Stimulated activated memory B cell treated with anti-CD40 and anti-IgM and Interleukin-4, amounts not matched to agents 10 μg/mL and 1 μg/mL and 100 μg/mL, for 72 hours (primary cell): ENCODE measurements around the gene TTC28.

ENCODE experiments used
- ATAC-seq: fragments of 150-1000 bp; cut with Tn5 transposase; 2 replicates; pipeline ENCODE4 v1.10.0; 2021
- H3K27ac Mint-ChIP-seq: one replicate; pipeline ENCODE4 v1.8.0; 2022; ENCODE audit warnings: mild to moderate bottlenecking, mixed read lengths
- H3K27me3 Mint-ChIP-seq: one replicate; pipeline ENCODE4 v1.8.0; 2022; ENCODE audit warnings: mixed read lengths
- H3K36me3 Mint-ChIP-seq: one replicate; pipeline ENCODE4 v1.8.0; 2022; ENCODE audit warnings: mixed read lengths
- H3K4me1 Mint-ChIP-seq: one replicate; pipeline ENCODE4 v1.8.0; 2022; ENCODE audit warnings: mixed read lengths
- H3K4me3 Mint-ChIP-seq: one replicate; pipeline ENCODE4 v1.8.0; 2022; ENCODE audit warnings: mild to moderate bottlenecking, moderate library complexity, mixed read lengths
- H3K9me3 Mint-ChIP-seq: one replicate; pipeline ENCODE4 v1.8.0; 2022; ENCODE audit warnings: mixed read lengths

Gene TTC28

DNA sequence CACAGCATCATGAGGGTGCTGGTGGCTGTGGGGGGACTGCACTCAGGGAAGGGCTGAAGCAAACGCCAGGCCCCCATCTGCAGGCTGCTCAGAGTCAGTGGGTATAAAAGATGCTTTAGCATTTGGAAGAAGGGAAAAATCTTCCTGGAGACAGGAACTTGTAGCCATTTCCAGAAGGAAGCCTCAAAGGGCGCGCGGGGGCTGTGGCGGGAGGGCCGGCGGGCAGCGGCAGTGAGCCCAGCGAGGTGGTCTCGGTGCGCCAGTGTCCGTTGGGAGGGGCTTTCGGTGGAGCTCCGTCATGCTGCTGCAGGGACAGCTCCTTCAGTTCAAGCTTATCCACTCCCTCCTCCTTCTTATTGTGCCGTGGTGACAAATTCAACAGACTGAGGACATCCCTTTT lies 697.5 kb downstream of the TTC28 start:
- no peak for ATAC-seq

GRCh38 chr22:27980424-27981148 lies 699.1 kb downstream of the TTC28 start:
- no peak for ATAC-seq

More for the DNA sequence above, 697.5 kb downstream of the TTC28 start:
- Mint-ChIP-seq H3K27ac (no peak overlapping the region), H3K4me3 (no peak overlapping the region), H3K36me3 (no peaks in the 10 kb centered on the region), H3K27me3 (no peaks in the 10 kb centered on the region), H3K9me3 (no peaks in the 10 kb centered on the region), H3K4me1 (no peaks in the 10 kb centered on the region)

DNA sequence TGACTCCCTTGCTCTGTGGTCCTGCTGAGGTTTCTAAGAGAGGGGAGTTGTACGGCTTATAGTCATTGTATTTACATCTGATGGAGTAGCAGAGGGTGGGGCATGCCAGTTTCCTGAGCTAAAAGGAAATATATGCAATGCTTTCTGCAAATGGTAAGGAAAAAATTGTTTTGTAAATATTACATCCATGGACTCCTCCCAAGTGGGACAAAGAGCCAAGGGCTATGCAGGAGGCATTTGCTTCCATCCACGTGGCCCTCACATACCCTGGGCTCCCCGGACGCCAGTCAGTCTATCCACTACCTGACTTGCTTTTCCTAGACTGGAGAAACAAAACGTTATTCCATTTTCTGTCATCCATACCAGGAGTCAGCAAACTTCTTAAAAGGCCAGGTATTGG lies 700.8 kb downstream of the TTC28 start:
- Mint-ChIP-seq H3K36me3 (no peaks in the 10 kb centered on the region), H3K9me3 (no peaks in the 10 kb centered on the region), H3K4me3 (no peak overlapping the region), H3K27me3 (no peaks in the 10 kb centered on the region), H3K27ac (no peak overlapping the region), H3K4me1 (no peaks in the 10 kb centered on the region)
- ATAC-seq, result no peak

More at GRCh38 chr22:27980424-27981148, 699.1 kb downstream of the TTC28 start:
- Mint-ChIP-seq H3K27ac (no peak overlapping the region), H3K4me1 (no peaks in the 10 kb centered on the region), H3K9me3 (no peaks in the 10 kb centered on the region), H3K27me3 (no peaks in the 10 kb centered on the region), H3K36me3 (no peaks in the 10 kb centered on the region), H3K4me3 (no peak overlapping the region)

- Mint-ChIP-seq H3K36me3 (no peaks in the 10 kb centered on the region), H3K27ac (no peak overlapping the region), H3K4me1 (no peaks in the 10 kb centered on the region), H3K9me3 (no peaks in the 10 kb centered on the region), H3K4me3 (no peak overlapping the region), H3K27me3 (no peaks in the 10 kb centered on the region)
- no peak for ATAC-seq
These were observed 701.3 kb downstream of the TTC28 start for GRCh38 chr22:27978317-27978716.

DNA sequence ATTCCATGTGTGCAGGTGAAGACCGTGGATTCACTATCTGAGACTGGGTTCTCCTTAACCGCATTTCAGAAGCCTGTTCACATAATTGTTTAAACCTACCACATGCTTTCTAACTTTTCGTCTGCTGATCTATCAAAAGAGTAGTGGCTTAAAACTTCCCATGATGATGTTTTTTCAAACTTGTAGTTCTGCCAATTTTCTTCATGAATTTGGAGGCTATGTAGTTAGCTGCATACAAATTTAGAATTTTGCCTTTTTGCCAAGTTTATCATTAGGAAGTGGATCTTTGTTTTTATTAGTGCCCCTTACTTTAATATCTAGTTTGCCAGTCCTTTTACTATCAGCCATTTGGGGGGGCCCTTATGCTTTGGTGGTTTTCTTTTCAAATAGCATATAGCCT lies 703.1 kb downstream of the TTC28 start:
- ATAC-seq, result no peak

DNA sequence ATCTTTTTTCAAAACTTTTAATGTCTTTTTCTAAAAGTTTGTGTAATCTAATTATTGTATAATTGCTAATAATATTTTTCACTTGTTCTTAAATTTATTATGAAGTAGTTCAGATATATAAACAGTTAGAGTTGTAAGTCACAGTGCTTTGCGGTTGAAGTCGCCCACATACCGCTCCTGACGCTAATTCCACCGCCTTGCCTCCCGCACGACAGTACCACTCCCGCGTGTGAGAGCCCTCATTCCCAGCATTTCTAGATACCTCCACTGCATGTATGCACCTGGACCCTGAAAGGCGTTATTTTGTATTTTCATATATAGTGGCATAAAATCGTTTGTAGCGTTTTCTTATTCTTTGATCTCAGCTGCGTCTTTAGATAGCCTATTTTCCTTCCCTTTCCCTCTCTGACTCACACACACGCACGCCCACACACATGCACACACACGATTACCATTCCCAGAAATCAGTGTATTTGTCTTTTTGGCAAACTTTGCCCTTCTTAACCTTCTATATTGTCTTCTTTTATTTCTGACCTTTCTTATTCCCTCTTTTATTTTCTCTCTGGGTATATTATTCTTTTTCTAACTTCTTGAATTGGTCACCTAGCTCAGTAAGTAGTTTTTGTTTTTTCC lies 704.1 kb downstream of the TTC28 start:
- Mint-ChIP-seq H3K4me1 (no peaks in the 10 kb centered on the region), H3K27ac (no peak overlapping the region), H3K36me3 (peaks cover 15% of the 10 kb centered on the region), H3K27me3 (no peaks in the 10 kb centered on the region), H3K9me3 (no peaks in the 10 kb centered on the region), H3K4me3 (no peak overlapping the region)
- ATAC-seq, result no peak

More for the DNA sequence above, 703.1 kb downstream of the TTC28 start:
- no peaks in the 10 kb centered on the region for H3K4me1 Mint-ChIP-seq
- H3K9me3 Mint-ChIP-seq, result no peaks in the 10 kb centered on the region
- no peak overlapping the region for H3K27ac Mint-ChIP-seq
- no peak overlapping the region for H3K4me3 Mint-ChIP-seq
- peaks cover 13% of the 10 kb centered on the region for H3K36me3 Mint-ChIP-seq
- no peaks in the 10 kb centered on the region for H3K27me3 Mint-ChIP-seq

GRCh38 chr22:27973846-27974245 lies 705.8 kb downstream of the TTC28 start:
- H3K4me1 Mint-ChIP-seq, result no peaks in the 10 kb centered on the region
- no peaks in the 10 kb centered on the region for H3K27me3 Mint-ChIP-seq
- no peaks in the 10 kb centered on the region for H3K9me3 Mint-ChIP-seq
- ATAC-seq, result no peak
- no peak overlapping the region for H3K4me3 Mint-ChIP-seq
- H3K36me3 Mint-ChIP-seq, result peaks cover 31% of the 10 kb centered on the region
- H3K27ac Mint-ChIP-seq, result no peak overlapping the region

DNA sequence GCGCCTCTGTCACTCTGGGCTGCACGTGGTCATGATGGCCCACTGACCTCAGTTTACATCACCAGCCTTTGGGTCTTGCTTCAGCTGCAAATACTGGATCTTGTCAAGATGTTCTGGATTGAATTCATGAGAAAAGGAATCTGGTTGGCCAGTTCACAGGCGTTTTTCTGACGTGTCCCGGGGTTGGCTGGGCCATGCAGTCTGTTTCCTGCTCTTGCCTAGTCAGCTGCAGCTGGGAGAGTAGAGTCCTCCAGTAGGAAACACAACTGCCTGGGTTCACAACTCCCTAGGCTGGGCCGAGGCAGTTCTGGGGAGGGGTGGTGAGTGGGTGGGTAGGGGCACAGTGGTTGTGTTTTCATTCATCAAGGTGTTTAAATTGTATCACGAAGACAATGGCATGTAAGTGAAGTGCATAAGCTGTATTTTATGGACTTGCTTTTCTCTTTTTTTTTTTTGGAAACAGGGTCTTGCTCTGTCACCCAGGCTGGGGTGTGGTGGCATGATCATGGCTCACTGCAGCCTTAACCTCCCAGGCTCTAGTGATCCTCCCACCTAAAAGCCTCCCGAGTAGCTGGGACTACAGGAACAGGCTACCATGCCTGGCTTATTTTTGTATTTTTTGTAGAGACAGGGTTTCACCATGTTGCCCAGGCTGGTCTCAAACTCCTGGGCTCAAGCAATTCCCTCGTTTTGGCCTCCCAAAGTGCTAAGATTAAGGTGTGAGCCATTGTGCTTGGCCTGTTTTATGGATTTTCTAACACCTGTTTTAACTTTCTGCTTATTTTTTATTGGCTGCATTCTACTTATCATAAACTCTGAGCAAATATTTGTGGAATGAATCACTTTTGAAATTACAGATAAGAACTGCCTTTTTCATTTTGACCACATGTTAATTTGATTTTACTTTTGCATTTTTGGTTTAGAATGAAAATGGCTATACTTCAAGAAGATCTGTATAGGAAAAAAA lies 706.6 kb downstream of the TTC28 start:
- peaks cover 31% of the 10 kb centered on the region for H3K36me3 Mint-ChIP-seq
- ATAC-seq, result no peak
- H3K27me3 Mint-ChIP-seq, result no peaks in the 10 kb centered on the region
- H3K9me3 Mint-ChIP-seq, result no peaks in the 10 kb centered on the region
- no peak overlapping the region for H3K27ac Mint-ChIP-seq
- no peak overlapping the region for H3K4me3 Mint-ChIP-seq
- no peaks in the 10 kb centered on the region for H3K4me1 Mint-ChIP-seq

- Mint-ChIP-seq H3K9me3 (no peaks in the 10 kb centered on the region), H3K27me3 (no peaks in the 10 kb centered on the region), H3K27ac (no peak overlapping the region), H3K36me3 (peaks cover 31% of the 10 kb centered on the region), H3K4me3 (no peak overlapping the region), H3K4me1 (no peaks in the 10 kb centered on the region)
- ATAC-seq, result no peak
These were observed 707.7 kb downstream of the TTC28 start for GRCh38 chr22:27971926-27972325.

- Mint-ChIP-seq H3K27me3 (no peaks in the 10 kb centered on the region), H3K4me3 (no peak overlapping the region), H3K4me1 (no peaks in the 10 kb centered on the region), H3K36me3 (peaks cover 31% of the 10 kb centered on the region), H3K27ac (no peak overlapping the region), H3K9me3 (no peaks in the 10 kb centered on the region)
- ATAC-seq, result no peak
These were observed 708.9 kb downstream of the TTC28 start for GRCh38 chr22:27970596-27971220.

- H3K27me3 Mint-ChIP-seq, result no peaks in the 10 kb centered on the region
- H3K27ac Mint-ChIP-seq, result no peak overlapping the region
- H3K4me3 Mint-ChIP-seq, result no peak overlapping the region
- H3K9me3 Mint-ChIP-seq, result no peaks in the 10 kb centered on the region
- H3K4me1 Mint-ChIP-seq, result no peaks in the 10 kb centered on the region
- no peak for ATAC-seq
- peaks cover 18% of the 10 kb centered on the region for H3K36me3 Mint-ChIP-seq
These were observed 713.2 kb downstream of the TTC28 start for GRCh38 chr22:27966168-27967064.

DNA sequence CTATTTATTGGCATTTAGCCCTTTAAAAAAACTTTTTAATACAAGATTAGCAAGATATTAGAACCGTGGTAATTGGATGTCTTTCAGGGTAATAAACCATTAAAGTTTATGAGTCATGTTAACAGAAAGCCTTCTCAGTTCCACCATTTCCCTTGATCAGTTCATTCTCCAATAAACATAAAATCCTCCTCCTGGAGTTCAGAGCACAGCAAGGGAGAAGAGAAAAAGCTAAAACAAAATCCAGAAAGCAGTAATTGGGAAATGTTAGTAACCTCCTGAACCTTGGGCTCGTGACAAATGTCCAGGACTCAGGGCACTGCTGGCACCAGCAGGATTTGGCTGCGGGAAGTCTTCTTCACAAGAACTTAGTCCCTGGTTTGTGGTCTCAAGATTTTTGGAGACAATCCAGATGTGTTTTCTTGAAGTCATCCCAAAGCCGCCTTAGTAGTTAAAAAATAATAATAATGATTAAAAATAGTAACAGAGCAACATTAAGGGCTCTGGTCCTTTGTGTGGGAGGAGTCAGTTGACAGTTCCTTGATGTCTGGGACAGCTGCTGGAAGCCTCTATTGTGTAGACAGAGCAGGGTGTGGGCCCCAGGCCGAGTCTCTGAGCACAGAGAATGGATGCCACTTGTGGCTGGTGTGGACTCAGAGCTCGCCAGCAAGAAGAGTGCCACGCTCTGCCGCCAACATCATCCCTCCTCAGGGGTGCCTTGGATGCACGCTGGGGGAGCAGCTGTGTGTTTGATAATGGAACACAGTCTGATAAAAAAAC lies 717.2 kb downstream of the TTC28 start:
- Mint-ChIP-seq H3K27me3 (no peaks in the 10 kb centered on the region), H3K4me3 (no peak overlapping the region), H3K9me3 (no peaks in the 10 kb centered on the region), H3K4me1 (no peaks in the 10 kb centered on the region), H3K36me3 (no peaks in the 10 kb centered on the region), H3K27ac (no peak overlapping the region)
- no peak for ATAC-seq

GRCh38 chr22:27961680-27962079 lies 718.0 kb downstream of the TTC28 start:
- H3K27me3 Mint-ChIP-seq, result no peaks in the 10 kb centered on the region
- H3K9me3 Mint-ChIP-seq, result no peaks in the 10 kb centered on the region
- H3K27ac Mint-ChIP-seq, result no peak overlapping the region
- H3K4me3 Mint-ChIP-seq, result no peak overlapping the region
- no peaks in the 10 kb centered on the region for H3K36me3 Mint-ChIP-seq
- H3K4me1 Mint-ChIP-seq, result no peaks in the 10 kb centered on the region
- no peak for ATAC-seq

GRCh38 chr22:27961182-27961581 lies 718.5 kb downstream of the TTC28 start:
- Mint-ChIP-seq H3K27me3 (no peaks in the 10 kb centered on the region), H3K27ac (no peak overlapping the region), H3K9me3 (no peaks in the 10 kb centered on the region), H3K4me1 (no peaks in the 10 kb centered on the region), H3K36me3 (no peaks in the 10 kb centered on the region), H3K4me3 (no peak overlapping the region)
- ATAC-seq, result no peak
